ENCODE results near the gene BRAP.
"Not testable (repeated sequence)": the region's sequence is repeated elsewhere in the genome, so short reads cannot be mapped to it uniquely, and the experiment has no call there.

BRAP gene

DNA sequence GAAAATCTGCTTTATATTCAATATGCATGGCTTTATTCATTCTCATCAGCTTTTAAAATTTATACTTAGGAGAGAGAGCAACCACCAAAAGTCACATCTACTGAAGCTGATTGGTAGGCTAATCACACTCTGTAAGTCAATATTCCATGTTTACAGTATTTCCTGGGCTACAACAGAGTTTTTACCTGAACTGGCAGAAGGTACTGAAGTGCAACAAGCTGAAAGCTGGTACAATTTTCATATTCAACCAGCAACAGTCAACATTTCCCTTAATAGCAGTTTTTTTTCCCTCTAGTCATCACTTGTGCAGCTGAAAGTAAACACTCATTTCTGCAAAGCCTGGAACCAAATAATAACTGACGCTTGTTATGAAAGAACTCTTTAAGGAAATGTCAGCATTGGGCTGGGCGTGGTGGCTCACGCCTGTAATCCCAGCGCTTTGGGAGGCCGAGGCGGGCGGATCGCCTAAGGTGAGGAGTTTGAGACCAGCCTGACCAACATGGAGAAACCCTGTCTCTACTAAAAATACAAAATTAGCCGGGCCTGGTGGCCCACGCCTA lies 12.9 kb downstream of the BRAP start:
- DNase-seq, result no peak

DNA sequence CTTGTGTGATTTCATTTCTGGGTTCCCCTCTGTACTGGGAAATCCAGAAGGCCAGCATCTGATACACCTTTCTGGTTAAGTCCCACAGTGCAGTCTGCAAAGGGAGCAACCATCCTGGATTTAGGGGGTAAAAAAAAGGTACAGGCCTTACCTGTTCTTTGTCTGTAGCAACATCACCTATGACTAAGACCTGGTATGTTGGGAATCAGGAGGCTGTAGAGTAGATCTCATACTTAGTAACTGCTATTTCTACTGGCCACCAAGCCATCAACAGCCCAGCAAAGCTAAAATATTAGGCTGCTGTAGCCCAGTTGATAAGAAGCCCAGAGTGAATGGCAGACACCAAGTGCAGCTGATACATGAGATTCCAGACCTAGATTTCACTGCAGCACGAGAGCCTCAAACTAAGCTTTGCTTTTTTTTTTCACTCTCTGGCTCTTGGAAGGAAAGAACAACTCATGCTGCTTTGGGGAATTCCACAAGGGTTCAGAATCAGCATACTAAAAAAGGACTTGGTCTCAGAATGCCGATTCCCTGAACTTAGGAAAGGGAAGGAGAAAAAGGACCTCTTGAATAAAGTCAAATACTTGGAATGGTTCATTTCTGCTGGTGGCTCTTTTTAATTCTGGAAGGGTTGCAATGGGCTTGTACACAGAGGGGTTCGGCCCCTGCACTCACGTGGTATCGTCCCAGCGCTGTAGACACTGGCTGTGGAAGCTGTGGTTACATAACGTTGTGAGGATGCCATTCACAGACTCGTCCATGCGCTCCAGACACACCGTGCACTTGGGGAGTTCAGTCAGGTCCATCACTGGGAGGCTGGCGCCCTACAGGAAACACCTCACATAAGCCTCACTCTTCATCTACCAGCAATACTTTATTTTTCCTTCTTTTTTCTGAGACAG lies 20.5 kb downstream of the BRAP start:
- DNase-seq, result no peak

DNA sequence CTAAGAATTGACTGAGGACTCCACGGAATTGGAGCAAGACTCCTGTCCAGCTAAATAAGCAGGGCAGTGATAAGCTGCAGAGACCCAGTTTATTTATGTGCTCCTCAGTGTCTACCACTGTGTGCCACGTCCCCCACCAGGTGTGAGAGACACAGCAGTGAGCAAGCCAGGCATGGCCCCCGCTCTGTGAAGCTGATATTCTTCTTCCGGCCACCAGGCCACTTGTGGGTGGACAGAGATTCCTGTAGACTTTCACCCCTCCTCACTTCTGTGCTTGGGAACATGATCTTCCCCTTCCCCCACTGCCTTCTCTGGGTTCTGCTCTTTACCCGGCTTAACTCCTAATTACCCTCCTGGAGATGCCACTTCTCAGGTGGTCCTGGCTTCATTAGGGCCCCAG lies 21.3 kb downstream of the BRAP start:
- no peak for DNase-seq

DNA sequence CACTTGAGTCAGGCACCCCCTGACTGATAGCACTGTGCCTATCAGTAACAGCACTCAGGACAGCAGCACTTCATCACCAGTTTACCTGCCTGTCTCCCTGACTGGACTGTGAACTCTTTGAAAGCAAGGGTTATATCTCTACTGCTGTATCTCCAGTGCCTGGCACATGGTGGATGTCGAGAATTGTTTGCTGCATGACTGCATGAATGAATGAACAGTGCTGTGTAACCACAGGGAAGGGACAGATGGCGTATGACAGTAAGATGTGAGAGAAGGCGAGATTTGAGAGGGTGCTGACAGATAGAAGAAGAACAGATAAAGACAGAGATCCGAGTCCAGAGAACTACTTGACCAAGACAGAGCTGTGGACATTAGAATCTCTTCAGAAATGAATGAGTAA lies 29.7 kb downstream of the BRAP start:
- no peak for DNase-seq

DNA sequence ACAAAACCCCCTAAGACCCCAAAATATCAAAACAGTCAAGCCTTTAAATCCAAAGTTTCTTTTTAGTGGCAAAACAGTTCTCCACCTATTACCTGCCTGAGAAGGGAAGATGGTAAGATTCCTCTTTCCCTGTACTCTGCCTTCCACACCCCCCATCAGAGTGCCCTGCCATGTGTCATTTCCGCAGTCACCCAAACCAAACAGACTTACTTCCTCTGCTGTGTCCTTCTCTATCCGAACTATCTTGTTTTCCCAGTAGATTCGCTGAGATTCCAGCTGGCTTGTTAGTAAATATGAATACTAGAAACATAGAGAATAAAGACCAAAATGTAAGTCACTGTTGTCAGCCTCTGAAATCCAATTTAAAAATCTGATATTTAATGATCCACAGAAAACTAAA lies 30.4 kb downstream of the BRAP start:
- DNase-seq, result no peak

DNA sequence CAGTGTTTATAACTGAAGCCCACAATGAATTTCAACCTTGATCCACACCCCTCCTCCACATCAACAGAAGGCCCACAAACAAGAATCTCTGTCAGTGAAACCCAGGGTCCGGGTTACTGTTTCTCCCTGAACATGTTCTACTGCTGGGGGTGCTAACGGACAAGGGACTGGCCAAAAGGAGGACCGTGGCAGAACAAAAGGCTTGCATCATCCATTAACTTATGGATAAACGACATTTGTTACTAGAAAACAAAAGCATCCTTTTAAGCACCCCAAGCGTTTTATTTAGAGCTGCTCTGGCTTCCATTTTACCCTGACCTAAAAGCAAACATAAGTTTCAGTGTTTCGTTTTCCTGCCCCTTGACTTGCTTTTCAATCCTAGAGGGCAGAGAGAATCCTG lies 32.2 kb downstream of the BRAP start:
- DNase-seq, result no peak

DNA sequence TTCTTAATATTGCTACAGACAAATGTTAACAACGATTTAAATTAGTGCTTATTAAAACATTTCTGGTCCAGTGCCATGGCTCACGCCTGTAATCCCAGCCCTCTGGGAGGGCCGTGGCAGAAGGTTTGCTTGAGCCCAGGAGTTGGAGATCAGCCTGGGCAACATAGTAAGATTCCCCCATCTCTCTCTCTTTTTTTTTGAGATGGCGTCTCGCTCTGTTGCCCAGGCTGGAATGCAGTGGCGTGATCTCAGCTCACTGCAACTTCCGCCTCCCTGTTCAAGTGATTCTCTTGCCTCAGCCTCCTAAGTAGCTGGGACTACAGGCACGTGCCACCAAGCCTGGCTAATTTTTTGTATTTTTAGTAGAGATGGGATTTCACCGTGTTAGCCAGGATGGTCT lies 33.2 kb downstream of the BRAP start:
- not testable (repeated sequence) for DNase-seq

DNA sequence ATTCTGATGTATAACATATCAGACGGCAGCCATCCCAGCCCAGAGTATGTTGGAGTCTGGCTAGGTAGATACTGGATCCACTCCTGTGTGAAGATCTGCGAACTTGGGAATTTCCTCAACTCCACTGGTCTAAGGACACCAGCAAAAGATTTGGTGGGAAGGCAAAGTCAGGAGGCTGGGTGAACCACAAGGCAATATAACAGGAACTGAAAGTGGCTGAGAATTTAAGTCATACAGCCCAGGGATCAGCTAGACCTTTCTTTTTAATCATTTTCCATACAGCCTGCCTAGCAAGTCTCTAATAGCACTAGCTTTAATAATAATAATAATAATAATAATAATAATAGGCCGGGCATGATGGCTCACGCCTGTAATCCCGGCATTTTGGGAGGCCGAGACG lies 34.8 kb downstream of the BRAP start:
- DNase-seq, result peak; percentile 64

DNA sequence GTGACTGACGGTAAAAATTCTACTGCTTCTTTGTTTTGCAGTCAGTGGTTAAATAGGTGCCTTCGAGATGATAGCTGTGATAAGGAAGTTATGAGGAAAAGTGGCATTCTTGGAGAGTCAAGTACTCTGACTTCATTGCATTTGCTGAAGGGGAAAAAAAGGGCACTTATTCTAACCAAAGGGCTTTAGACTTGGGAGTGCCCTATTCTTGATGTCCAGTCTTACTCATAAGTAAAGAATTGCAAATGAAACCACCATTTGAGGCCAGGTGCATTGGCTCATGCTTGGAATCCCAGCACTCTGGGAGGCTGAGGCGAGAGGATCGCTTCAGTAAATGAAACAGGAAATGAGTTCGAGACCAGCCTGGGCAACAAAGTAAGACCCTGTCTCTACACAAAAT lies 40.3 kb downstream of the BRAP start:
- DNase-seq, result no peak

DNA sequence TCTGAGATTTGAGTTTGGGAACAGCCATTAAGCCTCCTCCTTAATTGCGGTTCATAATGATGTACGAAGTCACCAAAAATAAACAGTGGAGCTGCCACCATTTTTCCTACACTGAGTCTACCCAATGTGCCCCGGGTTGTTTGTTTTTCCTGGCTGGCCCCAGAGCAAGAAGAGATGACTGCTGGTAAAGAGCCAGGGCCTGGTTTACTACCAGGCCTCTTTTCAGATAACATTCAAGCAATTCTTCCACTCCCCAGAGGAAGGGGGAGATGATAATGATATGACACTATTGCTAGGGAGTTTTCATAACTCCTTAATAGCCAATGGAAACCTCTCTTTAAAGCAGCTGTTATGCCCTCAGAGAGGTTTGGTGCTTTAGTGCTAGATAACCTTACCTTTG lies 42.3 kb downstream of the BRAP start:
- DNase-seq, result no peak

DNA sequence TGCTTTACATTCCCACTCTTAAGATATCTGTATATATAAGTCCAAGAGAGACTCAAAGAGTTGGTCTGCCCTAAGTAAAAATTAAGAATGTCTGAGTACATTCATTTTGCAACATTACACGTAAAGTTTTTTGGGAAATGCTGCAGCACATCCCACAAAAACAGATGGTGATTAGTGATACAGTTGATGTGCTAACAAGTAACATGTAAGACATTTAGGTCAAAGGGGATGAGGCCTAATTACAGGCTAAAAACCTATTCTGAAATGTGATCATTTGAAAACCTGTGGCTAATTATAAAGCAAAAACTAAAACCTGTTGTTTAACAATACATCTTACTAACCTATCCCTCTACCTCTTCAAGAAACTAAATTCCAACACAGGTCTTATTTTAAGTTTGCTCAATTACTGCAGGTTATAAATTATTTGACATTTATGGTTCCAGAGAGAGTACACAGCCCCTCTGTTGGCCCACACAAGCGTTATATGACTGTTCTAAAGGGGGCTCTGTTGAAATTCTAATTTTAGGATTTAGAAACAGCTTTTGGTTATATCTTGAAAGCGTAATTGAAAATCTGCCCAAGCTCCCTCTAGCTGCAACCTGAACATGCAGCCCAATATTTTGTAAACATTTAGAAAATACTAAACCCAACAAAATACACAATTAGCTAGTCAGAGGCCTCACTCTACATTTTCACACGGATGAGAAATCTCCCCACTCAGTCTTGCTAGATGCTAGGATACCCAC lies 42.9 kb downstream of the BRAP start:
- DNase-seq, result no peak

DNA sequence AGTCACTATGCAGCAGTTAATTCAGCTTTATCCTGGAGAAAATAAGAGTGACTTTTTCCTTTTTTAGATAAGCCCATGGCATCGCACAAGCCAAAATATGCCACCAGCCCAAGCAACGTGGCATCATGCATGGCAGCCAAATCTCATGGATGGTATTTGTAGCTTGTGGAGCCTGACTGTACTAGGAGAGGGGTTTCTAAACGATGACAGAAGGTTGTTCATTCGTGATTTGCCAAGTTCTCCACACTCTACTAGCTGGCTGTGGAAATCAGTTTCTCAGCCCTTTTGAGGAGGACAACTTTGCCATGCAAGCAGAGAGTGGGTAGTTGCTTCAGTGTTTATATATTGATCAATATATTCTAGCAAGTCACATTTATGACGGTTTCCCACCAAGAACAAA lies 45.2 kb downstream of the BRAP start:
- DNase-seq, result no peak

DNA sequence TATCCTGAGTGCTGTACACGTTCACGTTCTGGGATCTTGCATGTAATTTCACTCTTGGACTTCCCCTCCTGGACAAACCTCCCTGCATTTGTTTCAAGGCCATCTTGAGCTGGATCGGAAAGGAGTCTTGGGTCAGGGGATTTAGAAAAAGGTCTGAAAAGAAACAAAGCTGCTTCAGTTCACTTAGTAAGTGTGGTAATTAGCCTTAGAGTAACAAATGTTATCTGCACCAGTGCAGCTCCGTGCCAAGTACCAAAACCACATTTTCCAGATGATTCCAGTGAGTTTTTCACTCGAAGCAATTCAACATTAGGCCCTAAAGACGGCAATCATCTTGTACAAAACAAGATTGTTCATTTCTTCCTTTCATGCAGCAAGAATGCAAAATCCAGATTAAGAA lies 47.2 kb downstream of the BRAP start:
- DNase-seq, result no peak

DNA sequence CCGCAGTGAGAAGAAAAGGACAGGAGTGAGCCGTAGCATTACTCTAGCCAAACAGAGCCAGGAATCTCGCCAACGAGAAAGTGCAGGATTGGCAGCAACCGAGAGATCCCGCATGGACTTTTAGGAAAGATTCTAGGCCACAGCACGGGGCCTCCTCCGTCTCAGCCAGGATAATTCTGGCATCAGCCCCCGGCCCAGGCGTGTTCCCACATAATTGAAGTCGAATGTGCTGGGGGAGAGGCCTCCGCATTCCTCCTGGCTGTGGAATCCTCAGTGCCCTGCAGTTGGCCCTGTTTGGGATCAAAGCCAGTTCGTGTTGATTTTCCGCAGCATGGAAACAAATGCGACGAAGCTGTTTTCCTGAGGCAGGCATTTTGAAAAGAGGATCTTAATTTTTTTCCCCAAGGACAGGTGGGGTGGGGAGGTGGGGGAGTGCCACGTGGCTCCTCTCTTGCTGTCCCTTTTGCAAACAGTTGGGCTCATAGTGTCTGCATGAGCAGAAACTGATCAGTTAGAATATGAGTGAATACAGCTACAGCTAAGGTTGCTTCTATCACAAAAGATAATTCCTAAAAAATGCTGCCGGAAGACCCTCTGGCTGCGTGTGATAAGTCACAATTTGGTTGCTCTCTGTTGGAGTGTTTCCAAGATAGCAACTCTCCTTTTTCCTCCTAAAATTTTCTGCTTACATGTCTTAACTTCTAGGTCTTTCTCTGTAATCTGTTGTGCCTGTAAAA lies 49.4 kb downstream of the BRAP start:
- DNase-seq, result no peak

DNA sequence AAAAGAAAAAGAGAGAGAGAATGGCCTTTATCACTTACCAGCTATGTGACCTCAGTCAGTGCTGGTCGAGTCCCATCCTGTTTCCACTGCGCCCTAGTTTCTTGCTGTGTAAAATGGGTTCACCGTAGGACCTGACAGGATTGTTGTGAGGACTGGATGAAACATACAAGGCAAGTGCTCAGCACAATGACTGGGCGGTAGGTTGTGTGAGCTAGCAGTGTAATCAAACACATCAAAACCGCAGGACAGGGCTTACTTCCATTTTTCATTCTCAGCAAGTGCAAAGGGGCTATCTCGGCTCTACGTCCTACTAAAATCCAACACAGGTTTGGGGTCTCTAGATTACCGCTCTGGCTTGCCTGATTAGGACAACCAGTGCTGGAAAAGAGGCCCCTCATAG lies 50.2 kb downstream of the BRAP start:
- no peak for DNase-seq

DNA sequence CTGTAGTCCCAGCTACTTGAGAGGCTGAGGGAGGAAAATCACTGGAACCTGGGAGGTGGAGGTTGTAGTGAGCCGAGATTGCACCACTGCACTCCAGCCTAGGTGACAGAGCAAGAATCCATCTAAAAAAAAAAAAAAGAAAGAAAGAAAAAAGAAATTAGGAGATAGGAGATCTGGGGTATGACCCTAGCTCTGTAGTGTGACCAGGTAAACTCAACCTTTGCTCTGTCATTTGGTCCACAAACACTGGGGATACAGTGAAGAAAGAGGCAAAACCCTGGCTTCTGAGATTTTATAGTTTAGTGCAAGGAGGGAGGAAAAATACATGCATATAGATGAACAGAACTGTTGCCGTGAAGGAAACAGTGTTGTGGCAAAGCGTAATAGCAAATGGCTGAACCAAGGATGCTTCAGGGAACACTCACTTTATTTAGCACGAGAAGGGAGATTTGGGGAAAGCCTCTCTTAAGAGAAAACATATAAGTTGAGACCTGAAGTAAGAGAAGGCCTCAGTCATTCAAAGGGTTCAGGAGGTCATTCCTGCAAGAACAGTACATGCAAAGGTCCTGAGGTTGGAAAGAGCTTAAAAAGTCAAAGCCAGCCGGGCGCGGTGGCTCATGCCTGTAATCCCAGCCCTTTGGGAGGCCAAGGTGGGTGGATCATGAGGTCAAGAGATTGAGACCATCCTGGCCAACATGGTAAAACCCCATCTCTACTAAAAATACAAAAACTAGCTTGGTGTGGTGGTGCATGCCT lies 57.1 kb downstream of the BRAP start:
- no peak for DNase-seq

DNA sequence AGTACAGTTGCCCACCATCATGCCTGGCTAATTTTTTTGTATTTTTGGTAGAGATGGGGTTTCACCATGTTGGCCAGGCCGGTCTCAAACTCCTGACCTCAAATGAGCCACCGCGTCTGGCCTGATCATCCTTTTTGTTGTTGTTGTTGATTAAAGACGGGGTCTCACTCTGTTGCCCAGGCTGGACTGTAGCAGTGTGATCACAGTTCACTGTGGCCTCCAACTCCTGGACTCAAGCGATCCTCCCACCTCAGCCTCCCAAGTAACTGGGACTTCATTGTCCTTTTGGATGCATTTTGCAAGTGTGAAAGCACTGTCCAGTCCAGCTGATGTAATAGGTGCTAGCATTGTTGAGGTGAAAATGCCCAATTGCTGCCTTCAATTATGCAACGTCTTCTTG lies 59.5 kb downstream of the BRAP start:
- DNase-seq, result no peak

DNA sequence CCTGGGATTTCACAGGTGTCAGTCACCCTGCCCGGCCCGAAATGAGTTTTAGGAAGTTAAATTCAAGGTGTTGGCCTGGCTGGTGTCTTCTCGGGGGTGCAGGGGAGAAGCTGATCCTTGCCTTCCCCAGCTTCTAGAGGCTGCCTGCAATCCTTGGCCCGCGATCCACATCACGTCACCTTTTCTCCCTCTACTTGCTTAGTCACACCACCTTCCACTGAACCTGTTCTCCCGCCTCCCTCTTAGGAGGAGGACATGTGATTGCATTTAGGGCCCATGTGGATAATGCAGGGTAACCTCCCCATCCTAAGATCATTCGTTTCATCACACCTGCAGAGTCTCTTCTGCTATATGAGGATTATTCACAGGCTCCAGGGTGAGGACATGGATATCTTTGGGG lies 61.2 kb downstream of the BRAP start:
- DNase-seq, result no peak

DNA sequence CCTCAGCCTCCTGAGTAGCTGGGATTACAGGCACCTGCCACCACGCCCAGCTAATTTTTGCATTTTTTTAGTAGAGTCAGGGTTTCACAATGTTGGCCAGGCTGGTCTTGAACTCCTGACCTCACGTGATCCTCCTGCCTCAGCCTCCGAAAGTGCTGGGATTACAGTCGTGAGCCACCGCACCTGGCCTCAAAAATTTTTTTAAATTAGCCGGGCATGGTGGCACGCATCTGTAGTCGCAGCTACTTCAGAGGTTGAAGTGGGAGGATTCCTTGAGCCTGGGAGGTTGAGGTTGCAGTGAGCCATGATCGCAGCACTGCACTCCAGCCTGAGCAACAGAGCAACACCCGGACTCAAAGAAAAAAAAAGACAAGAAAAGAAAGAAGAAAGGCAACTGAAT lies 67.9 kb downstream of the BRAP start:
- not testable (repeated sequence) for DNase-seq

DNA sequence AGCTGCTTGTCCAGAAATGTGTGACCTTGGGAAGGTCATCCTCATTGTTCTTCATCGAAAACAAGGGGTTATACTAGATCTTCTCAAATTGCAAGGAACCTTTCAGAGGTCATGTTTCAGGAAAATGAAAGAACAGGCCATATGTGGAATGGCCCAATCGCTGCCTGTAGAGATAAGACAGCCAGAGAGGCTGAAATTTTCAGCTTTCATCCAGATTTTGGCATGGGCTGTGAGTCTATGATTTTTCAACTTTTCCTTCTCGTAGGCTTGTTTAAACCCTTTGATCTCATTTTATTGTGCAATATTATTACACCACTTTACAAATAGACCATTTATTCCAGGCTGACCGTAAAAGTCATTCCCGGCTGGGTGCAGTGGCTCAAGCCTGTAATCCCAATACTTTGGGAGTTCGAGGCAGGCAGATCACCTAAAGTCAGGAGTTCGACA lies 69.6 kb downstream of the BRAP start:
- DNase-seq, result no peak

DNA sequence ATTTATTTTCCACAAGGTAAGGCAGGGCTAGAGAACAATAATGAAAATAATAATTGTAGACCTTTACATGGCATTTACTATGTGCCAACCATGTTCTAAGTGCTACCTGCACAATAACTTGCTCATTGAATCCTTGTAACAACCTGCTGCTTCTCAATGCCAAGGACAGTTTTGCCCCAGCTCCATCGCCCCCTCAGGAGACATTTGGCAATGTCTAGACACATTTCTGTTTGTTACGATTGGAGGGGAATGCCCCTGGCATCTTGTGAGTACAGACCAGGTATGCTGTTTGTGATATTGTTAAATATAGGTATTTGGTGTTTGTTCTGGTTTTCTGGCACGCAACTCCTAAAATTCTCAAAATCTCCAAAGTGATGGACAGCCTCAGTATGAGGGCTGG lies 78.5 kb downstream of the BRAP start:
- no peak for DNase-seq

DNA sequence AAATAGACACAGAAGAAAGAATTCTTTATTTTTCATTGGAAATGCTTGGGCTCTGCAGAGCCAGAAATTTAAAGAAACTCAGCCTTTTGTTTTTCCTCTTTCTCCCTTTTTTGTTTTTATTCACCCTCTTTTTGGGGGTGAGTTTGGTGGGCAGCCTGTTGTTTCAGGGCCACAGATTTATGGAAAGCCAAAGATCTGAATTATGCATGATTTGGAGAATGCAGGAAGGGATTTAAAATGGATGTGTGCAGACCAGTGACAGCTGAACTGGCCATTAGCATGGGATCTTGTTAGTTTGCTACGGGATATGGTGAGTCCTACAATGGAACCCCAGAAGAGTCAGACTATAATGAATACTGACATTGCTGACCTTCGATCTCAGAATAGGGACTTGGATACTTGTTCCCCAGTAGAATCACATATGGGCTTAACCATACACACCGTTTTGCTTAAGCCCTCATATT lies 79.0 kb downstream of the BRAP start:
- no peak for DNase-seq
